ENCODE measurements around the gene SYPL2. TPM values are rescaled to one million over a fixed set of nuclear protein-coding genes. Genes with fewer than 3 reads are reported as not detected.
A peak's percentile ranks its signal among the peaks of the same experiment; 100 is the strongest.

SYPL2 gene
- 1 to 10 TPM in 1 of 3 donors, under 1 TPM in 2; 0.12 to 6.6 (median 0.34) TPM for total RNA-seq
- long read RNA-seq, donor 1, partial matches to known transcripts, result 2 of 2 reads
- long read RNA-seq, donor 1, other reads (novel, unspliced or antisense), result 0 of 2 reads
- long read RNA-seq, donor 2, result 0 reads

GRCh38 chr1:109466452-109467300 is at the start of gene SYPL2:
Gene SYPL2 (plus strand): TSS chr1:109466546. CDS start chr1:109466844, 298 bp downstream.
- Histone ChIP-seq H3K9me3 (no peaks in the 10 kb centered on the region), H3K4me3 (no peak within 1 kb of the TSS), H3K36me3 (ENCODE audit: low read depth) (no peaks in the 10 kb centered on the region), H3K4me1 (ENCODE audit: low read depth) (peaks cover 7% of the 10 kb centered on the region)
- DNase-seq (peak in 2 of 3 donors; percentile 42 to 48), ATAC-seq (peak; percentile 62)
- TF ChIP-seq, protein P1, sequence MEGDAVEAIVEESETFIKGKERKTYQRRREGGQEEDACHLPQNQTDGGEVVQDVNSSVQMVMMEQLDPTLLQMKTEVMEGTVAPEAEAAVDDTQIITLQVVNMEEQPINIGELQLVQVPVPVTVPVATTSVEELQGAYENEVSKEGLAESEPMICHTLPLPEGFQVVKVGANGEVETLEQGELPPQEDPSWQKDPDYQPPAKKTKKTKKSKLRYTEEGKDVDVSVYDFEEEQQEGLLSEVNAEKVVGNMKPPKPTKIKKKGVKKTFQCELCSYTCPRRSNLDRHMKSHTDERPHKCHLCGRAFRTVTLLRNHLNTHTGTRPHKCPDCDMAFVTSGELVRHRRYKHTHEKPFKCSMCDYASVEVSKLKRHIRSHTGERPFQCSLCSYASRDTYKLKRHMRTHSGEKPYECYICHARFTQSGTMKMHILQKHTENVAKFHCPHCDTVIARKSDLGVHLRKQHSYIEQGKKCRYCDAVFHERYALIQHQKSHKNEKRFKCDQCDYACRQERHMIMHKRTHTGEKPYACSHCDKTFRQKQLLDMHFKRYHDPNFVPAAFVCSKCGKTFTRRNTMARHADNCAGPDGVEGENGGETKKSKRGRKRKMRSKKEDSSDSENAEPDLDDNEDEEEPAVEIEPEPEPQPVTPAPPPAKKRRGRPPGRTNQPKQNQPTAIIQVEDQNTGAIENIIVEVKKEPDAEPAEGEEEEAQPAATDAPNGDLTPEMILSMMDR (IDR thresholded peaks at IDR 0.05), result no peak
- intact Hi-C loops (cut with DNase I, micrococcal nuclease), result no loop called here

GRCh38 chr1:109423498-109423897 is 42.8 kb upstream of the SYPL2 start:
- DNase-seq (no peak), ATAC-seq (no peak)
- TF ChIP-seq, protein P1 (IDR thresholded peaks at IDR 0.05), result no peak
- Histone ChIP-seq H3K36me3 (ENCODE audit: low read depth) (no peaks in the 10 kb centered on the region), H3K4me1 (ENCODE audit: low read depth) (peaks cover 21% of the 10 kb centered on the region), H3K9me3 (no peaks in the 10 kb centered on the region), H3K4me3 (no peak overlapping the region)
- intact Hi-C loops (cut with DNase I, micrococcal nuclease), result no loop called here

DNA sequence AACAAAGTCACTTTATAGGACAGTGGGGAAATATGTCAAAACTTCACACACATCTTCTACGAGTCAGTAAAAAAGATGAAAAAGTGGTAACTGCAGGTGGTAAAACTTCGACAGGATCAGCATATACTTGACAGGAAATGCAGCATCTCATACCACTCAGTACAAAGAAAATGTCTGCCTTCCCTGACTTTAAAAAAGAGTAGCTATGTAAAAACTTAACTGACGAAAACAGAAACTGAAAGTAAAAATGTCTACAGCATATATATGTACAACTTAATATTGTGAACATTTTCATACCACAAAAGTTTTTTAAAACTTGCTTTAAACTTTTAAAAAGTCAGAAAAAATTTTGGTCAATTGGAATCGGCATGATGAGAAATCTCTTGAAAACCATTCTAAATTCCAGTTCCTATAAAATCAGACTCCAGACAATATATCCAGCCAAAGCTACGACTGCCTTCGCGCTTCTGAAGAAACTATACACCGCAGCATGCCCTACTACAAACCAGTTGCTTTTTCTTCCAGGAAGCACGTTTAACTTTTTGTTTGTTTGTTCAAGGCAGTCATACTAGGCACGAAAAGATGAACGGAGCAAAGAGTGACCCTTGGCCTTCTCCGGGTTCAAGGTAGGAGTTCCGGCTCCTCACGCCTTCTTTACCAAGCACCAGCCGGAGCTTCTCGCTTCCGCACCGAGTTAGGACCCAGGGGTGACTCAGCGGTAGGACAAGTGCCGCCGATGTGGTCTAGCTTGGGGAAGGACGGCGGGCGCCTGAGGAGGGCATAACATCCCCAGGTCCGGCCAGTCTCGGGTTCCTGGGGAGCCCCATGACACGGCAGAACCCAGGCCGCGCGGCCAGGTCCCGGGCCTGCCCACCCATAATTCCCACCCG is 40.7 kb upstream of the SYPL2 start:
- DNase-seq, result peak in 1 of 3 donors; percentile 57
- peaks cover 21% of the 10 kb centered on the region for H3K4me1 ChIP-seq (ENCODE audit: low read depth)
- ATAC-seq, result peak; percentile 69
- H3K4me3 ChIP-seq, result peak overlapping the region; percentile 81
- intact Hi-C loops (cut with DNase I, micrococcal nuclease), result no loop called here
- TF ChIP-seq, protein P1 (IDR thresholded peaks at IDR 0.05), result no peak
- H3K9me3 ChIP-seq, result no peaks in the 10 kb centered on the region
- no peaks in the 10 kb centered on the region for H3K36me3 ChIP-seq (ENCODE audit: low read depth)

DNA sequence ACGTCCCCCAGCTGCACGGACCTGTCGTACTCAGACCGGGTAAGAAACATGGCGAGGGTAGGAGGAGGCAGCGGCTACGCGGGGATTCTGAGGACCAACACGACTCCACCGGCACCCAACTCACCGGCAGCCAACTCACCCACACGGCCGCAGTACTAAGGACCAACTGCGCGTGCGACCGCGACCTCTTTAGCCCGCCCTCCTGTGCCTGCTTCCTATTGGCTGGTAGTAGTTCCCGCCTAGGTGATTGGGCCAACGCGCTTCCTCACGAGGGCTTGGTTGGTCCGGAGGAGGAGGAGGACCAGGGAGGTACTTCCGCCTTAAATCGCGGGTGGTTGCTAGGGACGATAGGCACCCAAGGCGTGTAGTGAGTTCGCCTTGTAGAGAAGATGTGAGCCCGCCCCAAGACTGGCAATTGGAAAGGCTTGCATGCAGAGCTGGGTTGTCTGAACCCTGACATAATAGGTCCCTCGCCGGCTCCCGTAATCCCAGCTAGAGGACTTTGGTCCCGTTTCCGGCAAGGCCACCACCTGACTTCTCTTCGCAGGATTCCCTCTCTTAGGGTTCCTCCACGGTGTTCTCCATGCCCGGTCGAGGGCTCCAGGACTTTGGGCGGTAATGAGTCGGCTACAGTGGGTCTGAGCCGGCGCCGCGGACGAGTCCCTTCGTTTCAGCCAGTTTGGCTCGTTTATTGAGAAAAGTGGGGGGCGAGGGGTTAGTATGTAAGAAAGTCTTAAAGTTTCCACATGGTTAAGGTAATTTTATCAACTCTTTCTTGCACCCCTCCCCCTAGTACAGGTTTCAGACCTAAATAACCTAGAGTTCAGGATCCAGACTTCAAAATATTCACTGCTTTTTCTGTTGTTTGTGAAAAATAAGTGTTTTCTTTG is 39.8 kb upstream of the SYPL2 start, which contains the start of gene PSMA5:
PSMA5 (minus strand) TSS at position 168 of the 890 bp plus-strand sequence; CDS start at position 50, 118 bp downstream.
- peaks cover 21% of the 10 kb centered on the region for H3K4me1 ChIP-seq (ENCODE audit: low read depth)
- intact Hi-C loops (cut with DNase I, micrococcal nuclease), result no loop called here
- TF ChIP-seq, protein P1 (IDR thresholded peaks at IDR 0.05), result peak; percentile 15
- H3K36me3 ChIP-seq (ENCODE audit: low read depth), result no peaks in the 10 kb centered on the region
- peak within 1 kb of the TSS; percentile 81 for H3K4me3 ChIP-seq
- no peaks in the 10 kb centered on the region for H3K9me3 ChIP-seq
- DNase-seq, result peak; percentile 94 to 98 (median 97)
- ATAC-seq, result peak; percentile 98

DNA sequence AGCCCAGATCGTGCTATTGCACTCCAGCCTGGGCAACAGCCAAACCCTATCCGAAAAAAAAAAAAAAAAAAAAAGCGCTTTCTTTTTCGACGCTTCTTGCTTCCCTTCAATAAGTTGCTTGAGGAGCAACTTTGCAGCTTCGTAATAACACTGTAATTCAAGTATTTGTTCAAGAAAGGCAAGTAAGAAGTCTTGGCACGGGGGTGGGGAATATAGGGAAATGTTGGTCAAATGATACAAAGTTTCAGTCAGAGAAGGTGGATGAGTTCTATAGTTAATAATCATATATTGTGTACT is 39.2 kb upstream of the SYPL2 start:
- TF ChIP-seq, protein P1 (IDR thresholded peaks at IDR 0.05), result no peak
- DNase-seq, result no peak
- no peak for ATAC-seq
- no peaks in the 10 kb centered on the region for H3K36me3 ChIP-seq (ENCODE audit: low read depth)
- H3K9me3 ChIP-seq, result no peaks in the 10 kb centered on the region
- peaks cover 21% of the 10 kb centered on the region for H3K4me1 ChIP-seq (ENCODE audit: low read depth)
- peak overlapping the region; percentile 81 for H3K4me3 ChIP-seq
- intact Hi-C loops (cut with DNase I, micrococcal nuclease), result no loop called here
